GM19467 (cell line): ENCODE measurements around the gene CYP46A1.

Source experiments
- ATAC-seq: cut with Tn5 transposase; IDR thresholded peaks from one replicate; pipeline ENCODE4 v1.9.1; 2021; ENCODE audit warnings: mild to moderate bottlenecking, moderate library complexity; ENCODE audit not compliant: unreplicated experiment

Gene CYP46A1

GRCh38 chr14:99741227-99741976 lies 57.3 kb downstream of the CYP46A1 start:
- no peak for ATAC-seq

GRCh38 chr14:99742074-99742473 lies 58.0 kb downstream of the CYP46A1 start:
- ATAC-seq: no peak

- ATAC-seq: no peak
These were observed 58.7 kb downstream of the CYP46A1 start for GRCh38 chr14:99742509-99743487.

GRCh38 chr14:99744199-99744872 lies 60.2 kb downstream of the CYP46A1 start:
- no peak for ATAC-seq

DNA sequence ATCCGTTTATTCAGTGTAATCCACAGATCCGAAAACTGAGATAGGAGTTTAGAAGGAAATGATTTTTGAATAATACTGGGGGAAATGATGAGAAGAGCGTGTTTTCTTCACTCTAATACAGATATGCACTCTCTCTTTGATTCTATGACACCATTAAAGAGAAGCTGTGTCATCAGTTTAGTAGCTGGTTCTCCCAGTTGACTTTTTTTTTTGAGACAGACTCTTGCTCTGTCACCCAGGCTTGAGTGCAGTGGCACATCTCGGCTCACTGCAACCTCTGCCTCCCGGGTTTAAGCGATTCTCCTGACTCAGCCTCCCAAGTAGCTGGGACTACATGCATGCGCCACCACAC lies 60.8 kb downstream of the CYP46A1 start:
- no peak for ATAC-seq

- no peak for ATAC-seq
These were observed 61.3 kb downstream of the CYP46A1 start for GRCh38 chr14:99745307-99745951.

DNA sequence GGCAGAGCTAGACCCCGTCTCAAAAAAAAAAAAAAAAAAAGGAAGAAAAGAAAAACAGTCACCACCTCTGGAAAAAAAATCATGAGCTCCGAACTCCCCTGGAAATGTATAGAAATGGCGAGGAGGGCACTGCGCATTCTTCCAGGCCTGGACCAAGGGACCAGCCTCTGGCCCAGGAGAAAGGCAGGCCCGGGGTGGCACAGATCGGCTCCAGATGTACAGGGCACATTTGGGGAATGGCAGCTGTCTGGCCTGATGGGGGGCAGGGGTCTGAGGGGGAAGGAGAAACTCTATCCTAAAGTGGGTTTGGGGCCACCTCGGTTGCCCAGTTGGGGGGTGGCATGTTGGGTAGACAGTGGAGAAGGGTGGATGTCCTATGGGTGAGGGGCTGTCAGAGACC lies 63.1 kb downstream of the CYP46A1 start:
- ATAC-seq: no peak

- ATAC-seq: no peak
These were observed 63.7 kb downstream of the CYP46A1 start for GRCh38 chr14:99747582-99748330.

GRCh38 chr14:99748529-99748928 lies 64.4 kb downstream of the CYP46A1 start:
- ATAC-seq: no peak

- ATAC-seq: no peak
These were observed 65.0 kb downstream of the CYP46A1 start for GRCh38 chr14:99749142-99749541.

- ATAC-seq: no peak
These were observed 65.9 kb downstream of the CYP46A1 start for GRCh38 chr14:99749763-99750715.

DNA sequence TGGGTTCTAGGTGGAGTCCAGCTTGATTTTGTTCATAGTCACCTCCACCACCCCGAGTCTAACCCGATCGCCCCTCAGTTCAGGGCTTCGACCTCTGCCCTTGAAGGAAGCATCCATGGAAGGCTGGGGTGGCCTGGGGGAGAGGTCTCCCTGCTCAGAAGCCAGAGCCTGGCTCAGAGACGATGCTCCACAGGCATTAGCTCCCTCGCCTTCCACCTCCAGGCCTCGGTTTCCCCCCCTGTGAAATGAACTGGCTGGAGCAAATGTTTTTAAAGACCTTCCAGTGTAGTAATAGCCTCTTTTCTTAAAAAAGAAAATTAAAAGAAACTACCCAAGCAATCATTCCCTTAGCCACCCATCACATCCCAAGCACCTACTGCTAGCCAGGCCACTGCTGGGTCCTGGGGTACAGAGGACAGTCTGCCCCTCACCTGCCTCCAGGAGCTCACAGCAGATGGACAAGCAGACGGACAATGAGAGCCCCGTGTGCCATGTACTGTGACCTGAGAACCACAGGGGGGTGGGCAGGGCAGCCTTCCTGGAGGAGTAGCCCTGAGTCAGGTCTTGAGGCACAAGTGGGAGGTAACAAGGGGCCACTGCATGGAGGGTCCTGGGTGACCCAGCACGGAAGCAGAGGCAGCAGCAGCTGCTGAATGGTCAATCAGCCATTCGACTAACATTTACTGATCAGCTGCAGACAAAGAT lies 66.8 kb downstream of the CYP46A1 start:
- ATAC-seq: no peak

DNA sequence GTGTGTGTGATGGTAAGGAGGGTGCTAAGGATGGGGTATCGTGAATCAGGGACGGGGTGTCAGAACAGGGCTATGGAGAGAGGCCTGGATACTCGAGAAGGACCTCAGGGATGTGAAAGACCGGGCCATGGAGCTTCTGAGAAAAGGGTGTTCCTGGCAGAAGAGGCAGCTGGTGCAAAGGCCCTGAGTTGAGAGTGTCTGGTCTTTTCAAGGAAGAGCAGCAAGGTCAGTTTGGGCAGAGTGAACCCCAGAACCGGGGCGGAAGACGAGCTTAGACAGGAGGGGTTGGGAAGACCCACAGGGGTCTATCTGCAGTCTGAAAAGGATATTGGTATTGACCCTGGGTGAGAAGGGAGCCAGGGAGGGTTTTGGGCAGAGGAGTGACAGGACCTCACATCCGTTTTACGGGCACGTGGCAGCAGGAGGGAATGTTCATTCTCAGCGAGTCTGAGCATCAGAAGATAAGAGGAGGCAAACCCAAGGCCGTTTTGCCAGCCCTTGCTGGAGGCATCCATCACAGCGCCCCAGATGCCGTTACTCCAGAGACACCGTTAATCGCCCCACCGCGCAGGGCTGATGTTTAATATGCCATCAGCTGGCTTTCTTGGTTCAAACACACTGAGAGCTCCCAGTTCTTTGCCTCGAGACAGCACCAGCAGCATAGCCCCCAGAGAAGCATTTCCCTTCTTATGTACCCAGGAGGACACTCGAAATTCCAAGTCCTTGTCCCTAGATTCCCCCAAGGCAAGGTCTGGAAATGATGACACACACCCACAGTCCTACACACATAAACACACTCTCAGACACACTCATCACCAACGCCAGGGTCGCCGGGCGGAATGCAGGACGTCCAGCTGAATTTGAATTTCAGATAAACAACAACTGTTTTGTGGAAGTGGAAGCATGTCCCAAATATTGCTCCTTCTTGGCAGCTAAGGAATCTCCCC lies 67.7 kb downstream of the CYP46A1 start:
- no peak for ATAC-seq

- no peak for ATAC-seq
These were observed 68.5 kb downstream of the CYP46A1 start for GRCh38 chr14:99752486-99753121.

DNA sequence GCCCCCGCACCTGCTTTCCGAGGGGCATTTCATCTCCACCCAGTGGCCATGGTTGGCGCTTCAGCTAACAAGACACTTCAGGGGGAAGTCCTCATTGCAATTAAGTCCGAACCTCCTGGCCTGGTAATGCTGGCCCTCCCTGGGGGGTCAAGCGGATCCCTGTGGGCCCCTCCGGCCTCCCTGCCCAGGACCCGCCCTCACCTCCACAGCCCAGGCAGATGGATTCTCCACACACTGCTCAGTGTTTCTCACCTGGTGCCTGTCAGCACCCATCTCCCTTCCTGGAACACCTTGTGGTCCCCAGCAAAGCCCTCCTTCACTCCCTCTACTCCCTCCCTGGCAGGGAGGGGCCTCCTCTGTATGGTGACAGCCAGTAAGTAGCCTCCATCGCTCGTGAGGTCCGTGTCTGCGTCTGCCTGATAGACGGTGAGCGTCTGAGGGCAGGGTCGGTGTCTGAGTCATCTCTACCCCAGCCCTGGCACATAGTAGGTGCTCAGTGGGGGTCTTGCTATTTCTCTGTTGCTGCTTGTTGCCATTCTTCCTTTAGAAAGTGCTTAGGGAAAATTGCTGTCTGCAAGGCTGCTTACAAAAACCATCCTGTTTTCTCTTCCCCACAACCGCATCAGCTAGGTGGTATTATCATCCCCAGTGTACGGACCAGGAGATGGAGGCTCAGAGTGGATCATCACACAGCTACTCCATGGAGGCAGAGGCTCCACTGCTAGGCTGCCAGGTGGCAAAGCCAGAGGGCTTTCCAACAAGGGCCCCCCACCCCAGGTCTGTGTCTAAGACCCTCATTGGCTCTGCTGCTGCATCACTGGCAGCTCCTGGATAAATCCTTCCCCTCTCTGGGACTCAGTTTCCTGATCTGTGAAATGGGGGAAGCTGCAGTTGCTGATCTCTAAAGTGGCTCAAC lies 69.4 kb downstream of the CYP46A1 start:
- ATAC-seq: no peak
